Fibroblast of lung (primary cell): ENCODE results near the gene GALR2. TPM values are rescaled to one million over a fixed set of nuclear protein-coding genes. Genes with fewer than 3 reads are reported as not detected.

Experiments
- DNase-seq, 2 donors: peaks; one replicate each; pipeline versions ENCODE4 v3.0.0 to v3.0.0-alpha.2; 2010; ENCODE audit warnings: low read depth in 2 of 2
- H2AFZ ChIP-seq: 2 replicates; pipeline ENCODE4 v1.5.1; 2012; ENCODE audit warnings: low read length, control low read depth, inconsistent platforms
- H3K27ac ChIP-seq: 2 replicates; pipeline ENCODE4 v1.5.1; 2011; ENCODE audit warnings: low read length, control low read depth; ENCODE audit not compliant: insufficient read depth
- H3K27me3 ChIP-seq: 2 replicates; pipeline ENCODE4 v1.5.1; 2011; ENCODE audit warnings: mild to moderate bottlenecking, low read length; ENCODE audit not compliant: control insufficient read depth, insufficient read depth
- H3K36me3 ChIP-seq: 2 replicates; pipeline ENCODE4 v1.5.1; 2011; ENCODE audit warnings: low read length; ENCODE audit not compliant: control insufficient read depth, insufficient read depth
- H3K4me1 ChIP-seq: 2 replicates; pipeline ENCODE4 v1.5.1; 2011; ENCODE audit warnings: low read length; ENCODE audit not compliant: control insufficient read depth, insufficient read depth; ENCODE audit errors: extremely low read depth
- H3K4me2 ChIP-seq: 2 replicates; pipeline ENCODE4 v1.5.1; 2011; ENCODE audit warnings: low read length, control low read depth; ENCODE audit not compliant: insufficient read depth; ENCODE audit errors: extremely low read depth
- H3K4me3 ChIP-seq, 4 experiments: fragments of 200-600 bp in 1 of 4; sonication (generic) in 1 of 4; replicated peaks in 1 of 4; 2 replicates each; pipeline ENCODE4 v1.5.1; 2011 to 2016; ENCODE audit warnings: low read length in 4 of 4, low read depth in 3 of 4, mild to moderate bottlenecking in 3 of 4, control low read depth in 2 of 4, inconsistent platforms in 1 of 4, mixed read lengths in 1 of 4; ENCODE audit not compliant: insufficient read depth in 1 of 4; ENCODE audit errors: control extremely low read depth in 1 of 4
- H3K79me2 ChIP-seq: 2 replicates; pipeline ENCODE4 v1.5.1; 2012; ENCODE audit warnings: mild to moderate bottlenecking, low read length, inconsistent platforms; ENCODE audit not compliant: control insufficient read depth, insufficient read depth
- H3K9ac ChIP-seq: 2 replicates; pipeline ENCODE4 v1.5.1; 2011; ENCODE audit warnings: mild to moderate bottlenecking, low read length, control low read depth; ENCODE audit not compliant: insufficient read depth
- H3K9me3 ChIP-seq: 2 replicates; pipeline ENCODE4 v1.5.1; 2012; ENCODE audit warnings: low read depth, low read length; ENCODE audit not compliant: control insufficient read depth, insufficient read depth
- H4K20me1 ChIP-seq: 2 replicates; pipeline ENCODE4 v1.5.1; 2011; ENCODE audit warnings: low read length; ENCODE audit not compliant: control insufficient read depth, insufficient read depth; ENCODE audit errors: extremely low read depth
- EZH2 ChIP-seq: IDR thresholded peaks from 2 replicates; pipeline ENCODE4 v1.5.1; 2012; ENCODE audit warnings: low read length, control low read depth, mild to moderate bottlenecking; ENCODE audit errors: missing control alignments
- polyA plus RNA-seq, 2 donors: library from polyadenylated mRNA; depleted of rRNA in 1 of 2; stranded (reverse) in 1 of 2; unstranded in 1 of 2; fragments of >200 nt; gene quantifications; 2 replicates each; pipeline ENCODE4 v1.2.1, GENCODE V29; 2011 to 2012; ENCODE audit warnings: missing spikeins in 1 of 2
- total RNA-seq: library from RNA; depleted of rRNA; stranded (reverse); fragments of >200 nt; gene quantifications from 2 replicates; pipeline ENCODE4 v1.2.1, GENCODE V29; 2014
- TF ChIP-seq, protein P1 (sequence below), 2 donors: IDR thresholded peaks in 1 of 2; conservative IDR thresholded peaks in 1 of 2; 1 replicate in 1 of 2; 2 replicates in 1 of 2; pipeline ENCODE4 v1.5.1; 2011 to 2012; ENCODE audit warnings: low read length in 2 of 2, control low read depth in 1 of 2, inconsistent platforms in 1 of 2, low read depth in 1 of 2, mild to moderate bottlenecking in 1 of 2

Gene GALR2
- total and polyA plus RNA-seq, 2 donors (not counting 1 experiment from before 2014, with no cell fraction given): not detected

DNA sequence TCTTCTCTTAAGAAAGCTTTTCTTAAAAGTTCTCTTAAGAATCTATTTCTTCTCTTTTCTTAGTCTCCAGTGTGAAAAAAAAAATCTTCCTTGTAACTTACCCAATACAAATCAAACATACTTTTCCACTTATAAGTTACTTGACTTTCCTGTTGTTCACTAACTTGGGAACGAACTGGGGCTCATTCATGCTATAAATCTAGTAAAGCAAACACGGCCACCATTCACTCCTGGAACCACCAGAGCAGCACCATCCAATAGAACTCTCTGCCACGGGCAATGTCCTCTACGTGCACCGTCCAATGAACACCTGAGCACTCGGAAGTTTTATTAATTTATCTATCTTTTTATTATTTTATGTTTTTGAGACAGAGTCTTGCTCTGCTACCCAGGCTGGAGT is 23.0 kb upstream of the GALR2 start:
- H3K79me2 ChIP-seq: peaks cover 2% of the 10 kb centered on the region
- H3K27me3 ChIP-seq: no peaks in the 10 kb centered on the region
- peaks cover 6% of the 10 kb centered on the region for H3K36me3 ChIP-seq
- H3K4me2 ChIP-seq: no peak overlapping the region
- TF ChIP-seq EZH2: no peak
- TF ChIP-seq, protein P1, sequence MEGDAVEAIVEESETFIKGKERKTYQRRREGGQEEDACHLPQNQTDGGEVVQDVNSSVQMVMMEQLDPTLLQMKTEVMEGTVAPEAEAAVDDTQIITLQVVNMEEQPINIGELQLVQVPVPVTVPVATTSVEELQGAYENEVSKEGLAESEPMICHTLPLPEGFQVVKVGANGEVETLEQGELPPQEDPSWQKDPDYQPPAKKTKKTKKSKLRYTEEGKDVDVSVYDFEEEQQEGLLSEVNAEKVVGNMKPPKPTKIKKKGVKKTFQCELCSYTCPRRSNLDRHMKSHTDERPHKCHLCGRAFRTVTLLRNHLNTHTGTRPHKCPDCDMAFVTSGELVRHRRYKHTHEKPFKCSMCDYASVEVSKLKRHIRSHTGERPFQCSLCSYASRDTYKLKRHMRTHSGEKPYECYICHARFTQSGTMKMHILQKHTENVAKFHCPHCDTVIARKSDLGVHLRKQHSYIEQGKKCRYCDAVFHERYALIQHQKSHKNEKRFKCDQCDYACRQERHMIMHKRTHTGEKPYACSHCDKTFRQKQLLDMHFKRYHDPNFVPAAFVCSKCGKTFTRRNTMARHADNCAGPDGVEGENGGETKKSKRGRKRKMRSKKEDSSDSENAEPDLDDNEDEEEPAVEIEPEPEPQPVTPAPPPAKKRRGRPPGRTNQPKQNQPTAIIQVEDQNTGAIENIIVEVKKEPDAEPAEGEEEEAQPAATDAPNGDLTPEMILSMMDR (conservative IDR thresholded peaks at IDR 0.05 in 1 of 2, IDR thresholded peaks at IDR 0.05 in 1 of 2; ENCODE audit: low read depth in 1 of 2, low read length in 2 of 2): no peak
- H3K27ac ChIP-seq: no peak overlapping the region
- H3K9me3 ChIP-seq: no peaks in the 10 kb centered on the region
- H2AFZ ChIP-seq: no peak overlapping the region
- H4K20me1 ChIP-seq: no peaks in the 10 kb centered on the region
- no peak overlapping the region for H3K4me3 ChIP-seq
- H3K9ac ChIP-seq: no peak overlapping the region
- DNase-seq: no peak
- peaks cover 2% of the 10 kb centered on the region for H3K4me1 ChIP-seq

DNA sequence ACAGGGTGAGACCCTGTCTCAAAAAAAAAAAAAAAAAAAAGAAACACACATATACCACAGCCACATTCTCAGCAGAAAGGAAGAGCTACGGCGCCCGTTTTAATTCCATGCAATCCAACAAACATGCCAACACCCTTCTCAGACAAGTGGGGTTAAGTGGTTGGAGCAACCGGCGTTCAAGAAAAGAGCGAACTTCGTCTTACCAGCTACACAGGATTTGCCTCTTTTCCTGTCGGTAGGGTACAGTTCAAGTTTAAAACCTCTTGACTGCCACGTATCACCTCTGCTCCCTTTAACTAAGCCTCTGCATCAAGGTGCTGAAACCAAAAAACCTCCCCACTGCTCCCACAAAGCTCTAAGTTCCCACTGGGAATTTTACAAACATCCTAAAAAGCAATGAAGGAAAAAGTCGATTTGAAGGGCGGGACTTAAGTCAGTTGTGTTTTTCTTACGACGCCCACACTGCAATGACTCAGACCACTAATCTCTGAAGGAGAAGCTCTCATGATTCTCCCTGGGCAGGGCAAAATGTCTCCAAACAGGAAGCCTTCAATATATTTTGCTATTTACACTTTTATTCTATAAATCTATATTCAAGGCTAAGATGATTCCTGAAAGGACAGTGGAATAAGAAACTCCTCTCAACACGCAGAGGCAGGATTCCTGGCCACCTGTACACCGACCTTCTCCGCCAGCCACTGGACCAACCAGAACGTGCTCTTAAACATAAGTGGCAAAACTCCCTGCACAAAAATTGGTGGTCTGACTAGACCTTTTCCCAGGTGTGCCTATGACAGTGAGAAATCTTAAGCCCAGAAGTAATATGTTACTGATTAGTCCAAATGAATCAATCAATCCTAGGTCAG is 21.1 kb upstream of the GALR2 start:
- Histone ChIP-seq H4K20me1 (no peaks in the 10 kb centered on the region), H3K9me3 (no peaks in the 10 kb centered on the region), H3K27me3 (no peaks in the 10 kb centered on the region), H2AFZ (no peak overlapping the region), H3K4me1 (peaks cover 2% of the 10 kb centered on the region), H3K36me3 (peaks cover 3% of the 10 kb centered on the region), H3K27ac (no peak overlapping the region), H3K79me2 (peaks cover 2% of the 10 kb centered on the region), H3K9ac (no peak overlapping the region), H3K4me2 (no peak overlapping the region), H3K4me3 (no peak overlapping the region)
- TF ChIP-seq, protein P1 (conservative IDR thresholded peaks at IDR 0.05 in 1 of 2, IDR thresholded peaks at IDR 0.05 in 1 of 2; ENCODE audit: low read depth in 1 of 2, low read length in 2 of 2): no peak
- no peak for TF ChIP-seq EZH2
- DNase-seq: peak; percentile 58 to 89

DNA sequence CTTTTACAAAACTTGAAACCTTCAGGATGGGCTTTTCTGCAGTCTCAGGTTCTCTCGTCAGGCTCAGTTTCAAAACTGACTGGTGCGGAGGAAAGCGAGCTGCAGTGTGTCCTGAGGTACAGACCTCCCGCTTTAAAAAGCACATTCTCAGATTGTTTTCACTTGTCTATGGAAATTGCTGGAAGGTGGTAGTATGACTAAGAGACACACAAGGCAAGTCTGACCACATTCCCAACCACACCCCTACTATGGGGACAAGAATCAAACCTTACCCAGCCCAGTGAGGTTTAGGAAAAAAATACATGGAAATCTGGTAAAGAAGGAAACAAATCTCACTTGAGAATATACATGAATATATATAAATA is 20.5 kb upstream of the GALR2 start:
- H3K79me2 ChIP-seq: peaks cover 2% of the 10 kb centered on the region
- H4K20me1 ChIP-seq: no peaks in the 10 kb centered on the region
- no peaks in the 10 kb centered on the region for H3K9me3 ChIP-seq
- no peak overlapping the region for H2AFZ ChIP-seq
- TF ChIP-seq EZH2: no peak
- TF ChIP-seq, protein P1 (conservative IDR thresholded peaks at IDR 0.05 in 1 of 2, IDR thresholded peaks at IDR 0.05 in 1 of 2; ENCODE audit: low read depth in 1 of 2, low read length in 2 of 2): no peak
- peak; percentile 49 to 77 for DNase-seq
- no peak overlapping the region for H3K27ac ChIP-seq
- peaks cover 5% of the 10 kb centered on the region for H3K36me3 ChIP-seq
- no peak overlapping the region for H3K4me3 ChIP-seq
- H3K9ac ChIP-seq: no peak overlapping the region
- no peak overlapping the region for H3K4me2 ChIP-seq
- H3K4me1 ChIP-seq: peaks cover 2% of the 10 kb centered on the region
- no peaks in the 10 kb centered on the region for H3K27me3 ChIP-seq
